Prostate gland (tissue), 2 donors: Measurements from ENCODE around the gene TMEM92.

Source experiments
- POLR2A ChIP-seq: fragments of 450-650 bp; IDR thresholded peaks from one replicate; pipeline ENCODE4 v1.6.1; 2016; ENCODE audit warnings: antibody characterized with exemption, mild to moderate bottlenecking
- POLR2AphosphoS5 ChIP-seq: sonication (generic); formaldehyde crosslinking; IDR thresholded peaks from one replicate; pipeline ENCODE4 v1.6.1; 2017; ENCODE audit warnings: antibody characterized with exemption
- TF ChIP-seq, protein P1 (sequence below), 4 experiments: fragments of 200-600 bp in 2 of 4; fragments of 450-650 bp in 2 of 4; sonication (generic) in 2 of 4; IDR thresholded peaks; 1 replicate in 3 of 4; 2 replicates in 1 of 4; pipeline ENCODE4 v1.5.1; 2016 to 2019; ENCODE audit warnings: antibody characterized with exemption in 4 of 4, mild to moderate bottlenecking in 2 of 4, moderate library complexity in 2 of 4

DNA sequence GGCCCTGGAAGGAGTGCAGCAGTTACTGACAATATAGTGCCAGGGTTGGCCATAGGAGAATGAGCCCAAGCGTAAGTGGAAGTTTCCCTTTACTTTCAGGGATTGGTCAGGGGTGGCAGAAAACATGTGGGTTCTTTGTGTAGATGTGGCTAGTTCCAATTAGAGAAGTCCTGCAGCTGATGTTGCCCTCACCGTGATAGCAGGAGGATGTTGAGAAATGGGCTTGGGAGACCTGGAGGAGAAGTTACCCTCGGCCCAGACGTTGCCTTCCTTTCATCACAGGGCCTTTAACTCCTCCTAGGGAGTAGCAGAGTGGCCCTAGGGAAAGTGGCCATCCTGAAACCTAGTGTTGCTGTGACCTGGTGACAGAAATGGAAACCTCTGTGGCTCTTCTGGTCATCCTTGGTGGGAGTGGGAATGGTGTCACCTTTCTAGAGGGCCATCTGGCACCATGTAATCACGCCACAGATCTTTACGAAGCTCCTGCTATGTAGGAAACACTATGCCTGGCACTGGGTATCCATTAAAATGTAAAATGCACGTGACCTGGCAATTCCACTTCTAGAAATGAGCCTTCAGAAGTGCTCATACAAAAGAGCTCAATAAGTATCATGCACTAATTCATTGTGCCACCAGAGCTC is 6.7 kb downstream of the TMEM92 start:
- TF ChIP-seq, protein P1, sequence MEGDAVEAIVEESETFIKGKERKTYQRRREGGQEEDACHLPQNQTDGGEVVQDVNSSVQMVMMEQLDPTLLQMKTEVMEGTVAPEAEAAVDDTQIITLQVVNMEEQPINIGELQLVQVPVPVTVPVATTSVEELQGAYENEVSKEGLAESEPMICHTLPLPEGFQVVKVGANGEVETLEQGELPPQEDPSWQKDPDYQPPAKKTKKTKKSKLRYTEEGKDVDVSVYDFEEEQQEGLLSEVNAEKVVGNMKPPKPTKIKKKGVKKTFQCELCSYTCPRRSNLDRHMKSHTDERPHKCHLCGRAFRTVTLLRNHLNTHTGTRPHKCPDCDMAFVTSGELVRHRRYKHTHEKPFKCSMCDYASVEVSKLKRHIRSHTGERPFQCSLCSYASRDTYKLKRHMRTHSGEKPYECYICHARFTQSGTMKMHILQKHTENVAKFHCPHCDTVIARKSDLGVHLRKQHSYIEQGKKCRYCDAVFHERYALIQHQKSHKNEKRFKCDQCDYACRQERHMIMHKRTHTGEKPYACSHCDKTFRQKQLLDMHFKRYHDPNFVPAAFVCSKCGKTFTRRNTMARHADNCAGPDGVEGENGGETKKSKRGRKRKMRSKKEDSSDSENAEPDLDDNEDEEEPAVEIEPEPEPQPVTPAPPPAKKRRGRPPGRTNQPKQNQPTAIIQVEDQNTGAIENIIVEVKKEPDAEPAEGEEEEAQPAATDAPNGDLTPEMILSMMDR (IDR thresholded peaks at IDR 0.05) = no peak
- TF ChIP-seq POLR2AphosphoS5 (no peak), POLR2A (no peak)
